CD4-positive, alpha-beta memory T cell (primary cell): ENCODE data around the gene TNFSF10. TPM values are rescaled to one million over a fixed set of nuclear protein-coding genes. Genes with fewer than 3 reads are reported as not detected.

Source experiments
- CTCF ChIA-PET: fragments of 350-600 bp; sonication (Branson Sonifier 250); formaldehyde crosslinking; loops from one replicate; lab custom pipeline; 2021; ENCODE audit warnings: inconsistent platforms; ENCODE audit not compliant: partially characterized antibody; lab: Charles Lee
- POLR2A ChIA-PET: fragments of 350-600 bp; sonication (Branson Sonifier 250); formaldehyde crosslinking; loops from one replicate; lab custom pipeline; 2021; ENCODE audit not compliant: partially characterized antibody; lab: Charles Lee
- DNase-seq, 5 donors: peaks; one replicate each; pipeline versions ENCODE4 v3.0.0 to v3.0.0-alpha.2; 2020 to 2022; ENCODE audit warnings: mixed read lengths in 1 of 5
- H3K27ac ChIP-seq: one replicate; pipeline ENCODE4 v1.7.0; 2013; ENCODE audit warnings: low read depth, low read length
- H3K27me3 ChIP-seq: 2 replicates; pipeline ENCODE4 v1.7.0; 2013; ENCODE audit warnings: mild to moderate bottlenecking, low read length, moderate library complexity; ENCODE audit not compliant: insufficient read depth
- H3K36me3 ChIP-seq: 2 replicates; pipeline ENCODE4 v1.7.0; 2013; ENCODE audit warnings: mild to moderate bottlenecking, low read length, moderate library complexity; ENCODE audit not compliant: insufficient read depth
- H3K4me1 ChIP-seq: 2 replicates; pipeline ENCODE4 v1.7.0; 2013; ENCODE audit warnings: mild to moderate bottlenecking, low read length, moderate library complexity; ENCODE audit not compliant: insufficient read depth
- H3K4me3 ChIP-seq, 2 donors: one replicate each; pipeline ENCODE4 v1.7.0; 2013; ENCODE audit warnings: low read length in 2 of 2, mild to moderate bottlenecking in 1 of 2
- H3K9me3 ChIP-seq, 2 donors: one replicate each; pipeline ENCODE4 v1.7.0; 2013; ENCODE audit warnings: low read length in 2 of 2, control low read depth in 1 of 2; ENCODE audit not compliant: control insufficient read depth in 1 of 2
- H3K27ac Mint-ChIP-seq, 7 donors: one replicate each; pipeline ENCODE4 v1.8.0; 2020 to 2021; ENCODE audit warnings: mixed read lengths in 7 of 7, mild to moderate bottlenecking in 6 of 7, inconsistent platforms in 3 of 7, moderate library complexity in 3 of 7
- H3K27me3 Mint-ChIP-seq, 2 donors: one replicate each; pipeline ENCODE4 v1.8.0; 2020 to 2021; ENCODE audit warnings: mixed read lengths in 2 of 2
- H3K36me3 Mint-ChIP-seq, 2 donors: one replicate each; pipeline ENCODE4 v1.8.0; 2020 to 2021; ENCODE audit warnings: mixed read lengths in 2 of 2, inconsistent platforms in 1 of 2, mild to moderate bottlenecking in 1 of 2
- H3K4me1 Mint-ChIP-seq, 4 donors: one replicate each; pipeline ENCODE4 v1.8.0; 2020 to 2021; ENCODE audit warnings: mixed read lengths in 4 of 4, mild to moderate bottlenecking in 1 of 4
- H3K4me3 Mint-ChIP-seq, 8 donors: one replicate each; pipeline ENCODE4 v1.8.0; 2020 to 2021; ENCODE audit warnings: mixed read lengths in 8 of 8, mild to moderate bottlenecking in 7 of 8, moderate library complexity in 6 of 8, inconsistent platforms in 3 of 8
- H3K9me3 Mint-ChIP-seq, 8 donors: one replicate each; pipeline ENCODE4 v1.8.0; 2020 to 2021; ENCODE audit warnings: mixed read lengths in 8 of 8, mild to moderate bottlenecking in 5 of 8, inconsistent platforms in 3 of 8, moderate library complexity in 1 of 8
- intact Hi-C: fragments of 100-400 bp; cut with micrococcal nuclease; formaldehyde crosslinking; loops from one replicate; pipeline ENCODE4 v1.15.1; 2023
- polyA plus RNA-seq, 2 donors: library from polyadenylated mRNA; unstranded; fragments of 300-500 nt; fragmentation: Illumina TruSeq; gene quantifications; one replicate each; pipeline ENCODE4 v1.2.3, GENCODE V29; 2021
- total RNA-seq, 2 experiments: library from RNA; stranded (reverse); gene quantifications; one replicate each; pipeline ENCODE4 v1.2.3, GENCODE V29; 2021

The TNFSF10 gene
- total and polyA plus RNA-seq, 4 experiments from 2014 or later: 63.4 to 107 (median 77.5) TPM

- Mint-ChIP-seq H3K36me3 (no peaks in the 10 kb centered on the region), H3K9me3 (no peaks in the 10 kb centered on the region), H3K4me3 (peak overlapping the region in 1 of 8 donors; percentile 7), H3K4me1 (peaks cover 11 to 22% (median 16%) of the 10 kb centered on the region in 4 donors), H3K27ac (no peak overlapping the region), H3K27me3 (no peaks in the 10 kb centered on the region)
- intact Hi-C loops: loop anchor here (5.0 kb wide), 1 partner anchor 41 kb away; no protein-coding TSS in a partner anchor
- H3K9me3 ChIP-seq: no peaks in the 10 kb centered on the region
- POLR2A ChIA-PET: no interaction called here
- H3K27me3 ChIP-seq: no peaks in the 10 kb centered on the region
- H3K4me1 ChIP-seq: peaks cover 20% of the 10 kb centered on the region
- no peak overlapping the region for H3K27ac ChIP-seq
- DNase-seq: no peak
- no peak overlapping the region for H3K4me3 ChIP-seq
- no peaks in the 10 kb centered on the region for H3K36me3 ChIP-seq
- CTCF ChIA-PET: no interaction called here
Observed at GRCh38 chr3:172553526-172554252, 30.5 kb upstream of the TNFSF10 start.

DNA sequence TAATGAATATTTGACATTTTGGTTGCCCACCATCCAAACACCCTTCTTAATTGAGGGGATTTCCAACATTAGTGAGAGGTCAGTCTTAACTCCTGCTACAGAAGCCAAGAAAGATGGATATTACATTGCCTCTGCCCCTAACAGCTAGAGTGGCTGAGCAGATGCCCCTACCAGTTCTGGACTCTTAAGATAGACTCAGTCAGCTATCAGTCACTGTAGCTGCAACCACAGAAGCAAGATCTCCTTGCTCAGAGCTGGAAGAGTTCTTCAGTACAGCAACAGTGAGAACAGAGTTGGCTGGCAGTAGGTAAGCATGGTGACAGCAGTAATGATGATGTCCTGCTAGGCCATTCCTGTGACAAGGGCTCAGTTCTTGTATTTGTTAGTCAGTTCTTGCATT, 29.4 kb upstream of the TNFSF10 start:
- no peak for DNase-seq
- H3K4me3 ChIP-seq: no peak overlapping the region
- H3K27ac ChIP-seq: no peak overlapping the region
- peak overlapping the region in 1 of 7 donors; percentile 26 for H3K27ac Mint-ChIP-seq
- H3K9me3 Mint-ChIP-seq: no peaks in the 10 kb centered on the region
- no peaks in the 10 kb centered on the region for H3K9me3 ChIP-seq
- no peaks in the 10 kb centered on the region for H3K27me3 ChIP-seq
- H3K36me3 ChIP-seq: no peaks in the 10 kb centered on the region
- peaks cover 17% of the 10 kb centered on the region for H3K4me1 ChIP-seq
- H3K27me3 Mint-ChIP-seq: no peaks in the 10 kb centered on the region
- intact Hi-C loops: loop anchor here (5.0 kb wide), 1 partner anchor 40 kb away; no protein-coding TSS in a partner anchor
- H3K4me3 Mint-ChIP-seq: no peak overlapping the region
- ChIA-PET CTCF (interaction anchor here (1.3 kb wide), 1 partner anchor 30 kb away, joined by 3 read pairs; no protein-coding TSS in a partner anchor), POLR2A (interaction anchor here (1.0 to 1.3 kb wide), 3 partner anchors 14 to 29 kb away, joined by 3 to 6 read pairs (median 4); partner anchors contain the start of gene TNFSF10)
- H3K4me1 Mint-ChIP-seq: peaks cover 10 to 27% (median 16%) of the 10 kb centered on the region in 4 donors
- no peaks in the 10 kb centered on the region for H3K36me3 Mint-ChIP-seq

- ChIA-PET CTCF (interaction anchor here (1.3 kb wide), 1 partner anchor 31 kb away, joined by 3 read pairs; no protein-coding TSS in a partner anchor), POLR2A (interaction anchor here (1.0 to 1.3 kb wide), 3 partner anchors 13 to 29 kb away, joined by 3 to 6 read pairs (median 4); partner anchors contain the start of gene TNFSF10)
Observed at GRCh38 chr3:172551874-172552273, 28.6 kb upstream of the TNFSF10 start.

DNA sequence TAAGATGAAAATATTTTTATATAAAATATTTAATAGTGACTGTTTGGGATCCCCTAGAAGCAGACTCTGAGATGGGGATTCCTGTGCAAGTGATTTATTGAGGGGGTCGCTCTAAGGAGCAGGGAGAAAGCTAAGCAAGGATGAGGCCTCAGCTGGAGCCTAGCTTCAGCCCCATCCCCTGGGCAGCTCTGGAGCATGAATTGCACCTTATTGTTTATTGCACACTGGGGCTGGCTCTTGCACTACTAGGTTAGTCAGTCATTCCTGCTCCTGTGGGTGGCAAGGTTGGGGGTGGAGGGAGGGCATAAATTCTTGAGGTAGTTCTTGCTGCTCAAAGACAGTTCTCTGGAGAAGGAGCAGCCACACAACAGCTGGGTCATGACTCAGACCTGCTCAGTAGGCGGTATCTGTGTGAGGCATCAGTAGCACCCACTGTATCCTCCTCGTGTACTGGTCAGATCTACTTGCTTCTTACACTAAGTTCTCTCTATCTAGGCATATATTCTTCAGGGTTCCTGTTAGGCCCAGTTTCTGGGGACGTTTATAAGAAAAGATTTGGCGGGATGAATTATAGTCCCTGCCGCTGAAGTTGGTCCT, 27.2 kb upstream of the TNFSF10 start:
- Histone ChIP-seq H3K36me3 (no peaks in the 10 kb centered on the region), H3K27ac (no peak overlapping the region), H3K27me3 (no peaks in the 10 kb centered on the region), H3K4me1 (peaks cover 28% of the 10 kb centered on the region), H3K9me3 (no peaks in the 10 kb centered on the region), H3K4me3 (no peak overlapping the region)
- H3K27me3 Mint-ChIP-seq: no peaks in the 10 kb centered on the region
- ChIA-PET POLR2A (interaction anchor here (0.6 to 1.2 kb wide), 3 partner anchors 12 to 28 kb away, joined by 3 to 5 read pairs (median 3); partner anchors contain the start of gene TNFSF10), CTCF (interaction anchor here (1.4 kb wide), 1 partner anchor 45 kb away, joined by 3 read pairs; no protein-coding TSS in a partner anchor)
- no peaks in the 10 kb centered on the region for H3K36me3 Mint-ChIP-seq
- H3K4me3 Mint-ChIP-seq: peak overlapping the region in 1 of 8 donors; percentile 35
- peaks cover 14 to 36% (median 20%) of the 10 kb centered on the region in 4 donors for H3K4me1 Mint-ChIP-seq
- H3K27ac Mint-ChIP-seq: peak overlapping the region in 4 of 7 donors; percentile 37 to 79 (median 61)
- no peaks in the 10 kb centered on the region for H3K9me3 Mint-ChIP-seq
- peak in 1 of 5 donors; percentile 69 for DNase-seq
- intact Hi-C loops: loop anchor here (5.0 kb wide), 1 partner anchor 38 kb away; no protein-coding TSS in a partner anchor

More at GRCh38 chr3:172551874-172552273, 28.6 kb upstream of the TNFSF10 start:
- peaks cover 19% of the 10 kb centered on the region for H3K4me1 ChIP-seq
- Mint-ChIP-seq H3K36me3 (no peaks in the 10 kb centered on the region), H3K9me3 (no peaks in the 10 kb centered on the region), H3K27me3 (no peaks in the 10 kb centered on the region), H3K4me1 (peaks cover 9 to 27% (median 13%) of the 10 kb centered on the region in 4 donors), H3K4me3 (no peak overlapping the region), H3K27ac (no peak overlapping the region)
- no peaks in the 10 kb centered on the region for H3K9me3 ChIP-seq
- H3K36me3 ChIP-seq: no peaks in the 10 kb centered on the region
- DNase-seq: no peak
- no peak overlapping the region for H3K27ac ChIP-seq
- no peak overlapping the region for H3K4me3 ChIP-seq
- no peaks in the 10 kb centered on the region for H3K27me3 ChIP-seq
- intact Hi-C loops: loop anchor here (5.0 kb wide), 1 partner anchor 40 kb away; no protein-coding TSS in a partner anchor

DNA sequence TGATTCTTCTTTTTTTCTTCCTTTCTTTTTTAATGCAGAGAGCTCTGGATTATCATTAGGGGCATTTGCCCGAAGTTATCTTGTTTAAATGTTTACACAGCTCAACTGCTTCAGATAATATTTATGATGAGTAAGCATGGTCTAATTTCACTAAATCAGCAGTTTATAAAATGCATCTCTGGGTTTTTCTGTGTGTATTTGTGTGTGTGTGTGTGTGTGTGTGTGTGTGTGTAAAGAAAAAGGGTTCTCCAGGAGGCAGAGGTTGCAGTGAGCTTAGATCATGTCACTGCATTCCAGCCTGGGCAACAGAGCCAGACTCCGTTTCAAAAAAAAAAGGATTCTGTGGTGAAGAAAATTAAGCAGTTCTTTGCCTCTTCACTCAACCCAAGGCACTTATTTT, 25.9 kb upstream of the TNFSF10 start:
- Mint-ChIP-seq H3K27ac (peak overlapping the region in 1 of 7 donors; percentile 12), H3K36me3 (no peaks in the 10 kb centered on the region), H3K9me3 (no peaks in the 10 kb centered on the region), H3K4me1 (peaks cover 14 to 39% (median 22%) of the 10 kb centered on the region in 4 donors), H3K27me3 (no peaks in the 10 kb centered on the region), H3K4me3 (no peak overlapping the region)
- intact Hi-C loops: no loop called here
- no peak overlapping the region for H3K4me3 ChIP-seq
- no peaks in the 10 kb centered on the region for H3K27me3 ChIP-seq
- no peaks in the 10 kb centered on the region for H3K9me3 ChIP-seq
- no peak overlapping the region for H3K27ac ChIP-seq
- ChIA-PET POLR2A (interaction anchor here (0.9 kb wide), 1 partner anchor 47 kb away, joined by 3 read pairs; no protein-coding TSS in a partner anchor), CTCF (interaction anchor here (1.1 to 1.3 kb wide), 2 partner anchors 32 to 47 kb away, joined by 3 to 4 read pairs; no protein-coding TSS in a partner anchor)
- no peaks in the 10 kb centered on the region for H3K36me3 ChIP-seq
- peaks cover 28% of the 10 kb centered on the region for H3K4me1 ChIP-seq
- no peak for DNase-seq

DNA sequence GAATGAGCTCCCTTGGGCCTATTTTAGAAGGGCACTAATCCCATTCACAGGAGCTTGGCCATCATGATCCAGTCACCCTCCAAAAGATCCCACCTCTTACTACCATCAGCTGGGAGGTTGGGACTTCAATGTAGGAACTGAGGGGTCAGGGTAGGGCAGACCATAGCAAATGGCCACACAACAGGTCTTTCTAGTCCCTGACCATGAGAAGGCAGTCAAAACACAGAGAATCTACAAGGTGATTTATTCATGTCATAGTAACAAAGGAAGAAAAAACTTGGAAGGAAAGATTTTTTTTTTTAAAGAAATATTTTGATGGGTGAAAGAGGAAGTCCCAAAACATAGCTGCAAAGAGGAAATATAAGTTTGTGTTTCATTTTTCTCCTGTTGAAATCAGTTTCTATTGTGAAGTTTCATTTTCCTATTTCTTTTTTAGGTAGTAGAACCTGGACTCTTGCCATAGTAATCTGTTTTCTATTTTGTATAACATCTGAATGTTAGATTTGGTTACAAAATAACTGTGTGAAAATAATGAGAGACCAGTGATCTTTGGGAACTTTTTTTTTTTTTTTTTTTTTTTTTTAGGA, 23.5 kb upstream of the TNFSF10 start:
- Mint-ChIP-seq H3K9me3 (no peaks in the 10 kb centered on the region), H3K4me3 (peak overlapping the region in 5 of 8 donors; percentile 12 to 54 (median 49)), H3K27me3 (no peaks in the 10 kb centered on the region), H3K27ac (peak overlapping the region in 4 of 7 donors; percentile 47 to 62 (median 56)), H3K36me3 (no peaks in the 10 kb centered on the region), H3K4me1 (peaks cover 14 to 44% (median 23%) of the 10 kb centered on the region in 4 donors)
- Histone ChIP-seq H3K4me1 (peaks cover 34% of the 10 kb centered on the region), H3K36me3 (no peaks in the 10 kb centered on the region), H3K9me3 (no peaks in the 10 kb centered on the region), H3K4me3 (no peak overlapping the region), H3K27me3 (no peaks in the 10 kb centered on the region), H3K27ac (no peak overlapping the region)
- POLR2A ChIA-PET: interaction anchor here (0.6 to 1.4 kb wide), 4 partner anchors 10 to 116 kb away, joined by 3 to 5 read pairs (median 3); no protein-coding TSS in a partner anchor
- DNase-seq: no peak
- intact Hi-C loops: no loop called here
- CTCF ChIA-PET: interaction anchor here (1.0 to 1.4 kb wide), 4 partner anchors 10 to 57 kb away, joined by 3 to 5 read pairs (median 3); no protein-coding TSS in a partner anchor
